SK-N-DZ (cell line): ENCODE results near the gene FEM1A.

Experiments used
- DNase-seq: peaks from one replicate; pipeline ENCODE4 v3.0.0-alpha.2; 2015; ENCODE audit warnings: low spot score
- small RNA-seq, 2 experiments: library from RNA; depleted of rRNA; stranded (forward); fragments of <200 nt; gene quantifications; one replicate each; pipeline ENCODE3, GENCODE V24; 2014

The FEM1A gene

GRCh38 chr19:4847190-4847973 is 55.8 kb downstream of the FEM1A start:
- no peak for DNase-seq

- DNase-seq = no peak
Observed at GRCh38 chr19:4849019-4849418, 57.5 kb downstream of the FEM1A start.

Small RNA genes lying within 50 kb of the gene (small RNA-seq; reads per million reads assigned to genes)
- gene MIR7-3 = 0 to 0.09 reads per million in 2 experiments
